WTC11 (cell line): ENCODE results near the gene ITPR2. TPM values are rescaled to one million over a fixed set of nuclear protein-coding genes. Genes with fewer than 3 reads are reported as not detected.

Experiments
- ATAC-seq: fragments of 200-7000 bp; cut with Tn5 transposase; 2 replicates; pipeline ENCODE4 v1.10.0; 2021; ENCODE audit warnings: mild to moderate bottlenecking, moderate library complexity
- CTCF ChIA-PET: fragments of 300-600 bp; sonication (Branson Sonifier 250); formaldehyde crosslinking; loops from one replicate; lab custom pipeline; 2021; ENCODE audit warnings: antibody characterized with exemption; lab: Charles Lee
- POLR2A ChIA-PET: fragments of 350-600 bp; sonication (Branson Sonifier 250); formaldehyde crosslinking; loops from one replicate; lab custom pipeline; 2021; ENCODE audit warnings: antibody characterized with exemption; lab: Charles Lee
- DNase-seq: peaks from one replicate; pipeline ENCODE4 v3.0.0; 2021; ENCODE audit warnings: low spot score
- H3K27ac Mint-ChIP-seq: 2 replicates; pipeline ENCODE4 v1.8.0; 2021; ENCODE audit warnings: mixed read lengths
- H3K27me3 Mint-ChIP-seq: 2 replicates; pipeline ENCODE4 v1.8.0; 2021; ENCODE audit warnings: low read depth, mild to moderate bottlenecking, moderate library complexity, mixed read lengths
- H3K36me3 Mint-ChIP-seq: 2 replicates; pipeline ENCODE4 v1.8.0; 2021; ENCODE audit warnings: mixed read lengths
- H3K4me1 Mint-ChIP-seq: 2 replicates; pipeline ENCODE4 v1.8.0; 2022; ENCODE audit warnings: mixed read lengths
- H3K4me3 Mint-ChIP-seq: 2 replicates; pipeline ENCODE4 v1.8.0; 2021; ENCODE audit warnings: mild to moderate bottlenecking, moderate library complexity, mixed read lengths
- H3K9me3 Mint-ChIP-seq: 2 replicates; pipeline ENCODE4 v1.8.0; 2021; ENCODE audit warnings: mixed read lengths
- ELF4 ChIP-seq: sonication (generic); formaldehyde crosslinking; IDR thresholded peaks from 2 replicates; pipeline ENCODE4 v1.8.1; 2022; ENCODE audit warnings: low read depth, mild to moderate bottlenecking, moderate library complexity, missing genetic modification reagents
- ESRRA ChIP-seq: sonication (generic); formaldehyde crosslinking; IDR thresholded peaks from 2 replicates; pipeline ENCODE4 v1.8.1; 2022; ENCODE audit warnings: mild to moderate bottlenecking, missing genetic modification reagents, borderline replicate concordance
- HMGA2 ChIP-seq: fragments of 250-450 bp; sonication (Bioruptor Pico); IDR thresholded peaks from 2 replicates; pipeline ENCODE4 v1.4.0; 2021; ENCODE audit warnings: mild to moderate bottlenecking, moderate library complexity
- HMGXB4 ChIP-seq: sonication (generic); formaldehyde crosslinking; IDR thresholded peaks from 2 replicates; pipeline ENCODE4 v1.8.1; 2023; ENCODE audit warnings: mild to moderate bottlenecking, moderate library complexity, missing genetic modification reagents
- JUN ChIP-seq: sonication (generic); formaldehyde crosslinking; IDR thresholded peaks from 2 replicates; pipeline ENCODE4 v1.8.0; 2023; ENCODE audit warnings: mild to moderate bottlenecking, missing genetic modification reagents
- MLX ChIP-seq: sonication (generic); formaldehyde crosslinking; IDR thresholded peaks from 2 replicates; pipeline ENCODE4 v1.8.1; 2023; ENCODE audit warnings: mild to moderate bottlenecking, missing genetic modification reagents, moderate library complexity
- NFATC4 ChIP-seq: fragments of 250-450 bp; sonication (Bioruptor Pico); IDR thresholded peaks from 2 replicates; pipeline ENCODE4 v1.9.0; 2021; ENCODE audit warnings: mild to moderate bottlenecking
- NR1H2 ChIP-seq: sonication (generic); formaldehyde crosslinking; IDR thresholded peaks from 2 replicates; pipeline ENCODE4 v1.9.0; 2021; ENCODE audit warnings: mild to moderate bottlenecking, moderate library complexity, missing genetic modification reagents
- PRDM15 ChIP-seq: sonication (generic); formaldehyde crosslinking; IDR thresholded peaks from 2 replicates; pipeline ENCODE4 v1.8.0; 2022; ENCODE audit warnings: missing genetic modification reagents
- PRRX2 ChIP-seq: fragments of 250-450 bp; sonication (Bioruptor Pico); IDR thresholded peaks from 2 replicates; pipeline ENCODE4 v1.8.0; 2021; ENCODE audit warnings: mild to moderate bottlenecking
- SOX15 ChIP-seq: fragments of 250-450 bp; sonication (Bioruptor Pico); IDR thresholded peaks from 2 replicates; pipeline ENCODE4 v1.9.0; 2021; ENCODE audit warnings: mild to moderate bottlenecking
- SP1 ChIP-seq: sonication (generic); formaldehyde crosslinking; conservative IDR thresholded peaks from 2 replicates; pipeline ENCODE4 v1.8.1; 2022; ENCODE audit warnings: missing genetic modification reagents
- STAT6 ChIP-seq: sonication (generic); formaldehyde crosslinking; conservative IDR thresholded peaks from 2 replicates; pipeline ENCODE4 v1.8.1; 2023; ENCODE audit warnings: mild to moderate bottlenecking, low read depth, missing genetic modification reagents, moderate library complexity
- ZBTB43 ChIP-seq: sonication (generic); formaldehyde crosslinking; IDR thresholded peaks from 2 replicates; pipeline ENCODE4 v1.8.1; 2023; ENCODE audit warnings: mild to moderate bottlenecking, missing genetic modification reagents
- ZNF121 ChIP-seq: sonication (generic); formaldehyde crosslinking; IDR thresholded peaks from 2 replicates; pipeline ENCODE4 v1.8.0; 2023; ENCODE audit warnings: missing genetic modification reagents
- ZNF396 ChIP-seq: fragments of 250-450 bp; sonication (Bioruptor Pico); IDR thresholded peaks from 2 replicates; pipeline ENCODE4 v1.8.0; 2021; ENCODE audit warnings: mild to moderate bottlenecking, moderate library complexity, borderline replicate concordance
- ZNF423 ChIP-seq: fragments of 250-450 bp; sonication (Bioruptor Pico); IDR thresholded peaks from 2 replicates; pipeline ENCODE4 v2.1.2; 2022; ENCODE audit warnings: mild to moderate bottlenecking, moderate library complexity
- ZNF512 ChIP-seq: sonication (generic); formaldehyde crosslinking; IDR thresholded peaks from 2 replicates; pipeline ENCODE4 v1.8.1; 2022; ENCODE audit warnings: missing genetic modification reagents, borderline replicate concordance
- total RNA-seq: library from RNA; stranded (reverse); gene quantifications from 3 replicates; pipeline ENCODE4 v1.2.3, GENCODE V29; 2021
- TF ChIP-seq, protein P1 (sequence below): sonication (generic); formaldehyde crosslinking; IDR thresholded peaks from 2 replicates; pipeline ENCODE4 v1.8.1; 2022; ENCODE audit warnings: mild to moderate bottlenecking, missing genetic modification reagents, moderate library complexity, borderline replicate concordance
- TF ChIP-seq, protein P2 (sequence below): fragments of 250-450 bp; sonication (Bioruptor Pico); IDR thresholded peaks from 2 replicates; pipeline ENCODE4 v1.9.0; 2021; ENCODE audit warnings: mild to moderate bottlenecking

ITPR2 gene
- total RNA-seq, 1 experiment from 2014 or later: 50.7 TPM

- ChIA-PET POLR2A (no interaction called here), CTCF (no interaction called here)
- no peaks in the 10 kb centered on the region for H3K27me3 Mint-ChIP-seq
- no peak for TF ChIP-seq ZNF512
- no peak for TF ChIP-seq ELF4
- no peak for TF ChIP-seq ZNF396 (CRISPR knock-in tag)
- no peak for TF ChIP-seq PRRX2 (CRISPR knock-in tag)
- no peak for TF ChIP-seq SOX15
- no peak for TF ChIP-seq JUN (CRISPR knock-in tag)
- TF ChIP-seq ZBTB43: no peak
- TF ChIP-seq ZNF121 (CRISPR knock-in tag): no peak
- TF ChIP-seq STAT6: no peak
- TF ChIP-seq ESRRA: no peak
- no peak for TF ChIP-seq HMGA2
- ATAC-seq (no peak), DNase-seq (no peak)
- H3K27ac Mint-ChIP-seq: no peak overlapping the region
- H3K4me1 Mint-ChIP-seq: peaks cover 37% of the 10 kb centered on the region
- peaks cover 28% of the 10 kb centered on the region for H3K9me3 Mint-ChIP-seq
- peaks cover 58% of the 10 kb centered on the region for H3K36me3 Mint-ChIP-seq
- no peak overlapping the region for H3K4me3 Mint-ChIP-seq
Measured at GRCh38 chr12:26684101-26684500, 148.9 kb downstream of the ITPR2 start.

- ChIA-PET CTCF (no interaction called here), POLR2A (no interaction called here)
- Mint-ChIP-seq H3K27ac (no peak overlapping the region), H3K4me1 (peaks cover 41% of the 10 kb centered on the region), H3K4me3 (no peak overlapping the region), H3K27me3 (no peaks in the 10 kb centered on the region), H3K36me3 (peaks cover 55% of the 10 kb centered on the region), H3K9me3 (peaks cover 28% of the 10 kb centered on the region)
- DNase-seq (no peak), ATAC-seq (no peak)
- no peak for TF ChIP-seq ZNF423 (CRISPR knock-in tag)
- no peak for TF ChIP-seq NR1H2
- no peak for TF ChIP-seq HMGXB4 (CRISPR knock-in tag)
- no peak for TF ChIP-seq MLX
Measured at GRCh38 chr12:26683443-26683842, 149.6 kb downstream of the ITPR2 start.

- no peak for ATAC-seq
- Mint-ChIP-seq H3K36me3 (peaks cover 43% of the 10 kb centered on the region), H3K4me1 (peaks cover 54% of the 10 kb centered on the region), H3K27ac (peak overlapping the region; percentile 98), H3K9me3 (peaks cover 19% of the 10 kb centered on the region), H3K4me3 (no peak overlapping the region), H3K27me3 (no peaks in the 10 kb centered on the region)
- no peak for DNase-seq
- ChIA-PET POLR2A (no interaction called here), CTCF (interaction anchor here (1.3 kb wide), 1 partner anchor 21 kb away, joined by 3 read pairs; no protein-coding TSS in a partner anchor)
- TF ChIP-seq SP1 (CRISPR knock-in tag): no peak
- no peak for TF ChIP-seq ZNF121 (CRISPR knock-in tag)
- TF ChIP-seq, protein P1, sequence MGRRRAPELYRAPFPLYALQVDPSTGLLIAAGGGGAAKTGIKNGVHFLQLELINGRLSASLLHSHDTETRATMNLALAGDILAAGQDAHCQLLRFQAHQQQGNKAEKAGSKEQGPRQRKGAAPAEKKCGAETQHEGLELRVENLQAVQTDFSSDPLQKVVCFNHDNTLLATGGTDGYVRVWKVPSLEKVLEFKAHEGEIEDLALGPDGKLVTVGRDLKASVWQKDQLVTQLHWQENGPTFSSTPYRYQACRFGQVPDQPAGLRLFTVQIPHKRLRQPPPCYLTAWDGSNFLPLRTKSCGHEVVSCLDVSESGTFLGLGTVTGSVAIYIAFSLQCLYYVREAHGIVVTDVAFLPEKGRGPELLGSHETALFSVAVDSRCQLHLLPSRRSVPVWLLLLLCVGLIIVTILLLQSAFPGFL (CRISPR knock-in tag): no peak
- TF ChIP-seq NFATC4 (CRISPR knock-in tag): no peak
- TF ChIP-seq, protein P2, sequence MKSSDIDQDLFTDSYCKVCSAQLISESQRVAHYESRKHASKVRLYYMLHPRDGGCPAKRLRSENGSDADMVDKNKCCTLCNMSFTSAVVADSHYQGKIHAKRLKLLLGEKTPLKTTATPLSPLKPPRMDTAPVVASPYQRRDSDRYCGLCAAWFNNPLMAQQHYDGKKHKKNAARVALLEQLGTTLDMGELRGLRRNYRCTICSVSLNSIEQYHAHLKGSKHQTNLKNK (CRISPR knock-in tag): no peak
- no peak for TF ChIP-seq PRRX2 (CRISPR knock-in tag)
- TF ChIP-seq PRDM15 (CRISPR knock-in tag): no peak
Measured at GRCh38 chr12:26680727-26681455, 152.1 kb downstream of the ITPR2 start.
